Measurements from ENCODE around the gene MAEL. TPM values are rescaled to one million over a fixed set of nuclear protein-coding genes. Genes with fewer than 3 reads are reported as not detected.

Gene MAEL
- total and polyA plus RNA-seq, 2 of the 8 experiments (the other 6 are each of a cell fraction or from before 2014, with no cell fraction given) = 0.03 TPM; not detected in 1

DNA sequence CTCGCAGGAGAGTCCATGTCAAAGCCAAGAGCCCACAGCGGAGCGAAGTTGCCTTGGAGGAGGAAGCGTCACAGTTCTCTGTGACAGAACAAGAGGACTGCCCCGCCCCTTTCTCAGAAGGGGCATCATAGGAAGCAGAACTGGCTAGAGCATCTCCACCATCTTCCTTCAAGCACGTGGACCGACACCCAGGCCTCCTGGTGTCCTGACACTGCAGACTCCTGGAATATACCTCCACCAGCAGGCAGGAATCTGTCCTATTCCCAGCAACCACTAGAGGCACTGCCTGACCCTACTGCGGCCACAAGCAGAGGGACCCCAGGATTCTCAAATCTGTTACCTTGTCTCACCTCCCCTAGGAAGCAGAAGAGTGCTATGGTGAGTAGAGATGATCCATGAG, 63.3 kb downstream of the MAEL start (continued):
- TF ChIP-seq, protein P1, sequence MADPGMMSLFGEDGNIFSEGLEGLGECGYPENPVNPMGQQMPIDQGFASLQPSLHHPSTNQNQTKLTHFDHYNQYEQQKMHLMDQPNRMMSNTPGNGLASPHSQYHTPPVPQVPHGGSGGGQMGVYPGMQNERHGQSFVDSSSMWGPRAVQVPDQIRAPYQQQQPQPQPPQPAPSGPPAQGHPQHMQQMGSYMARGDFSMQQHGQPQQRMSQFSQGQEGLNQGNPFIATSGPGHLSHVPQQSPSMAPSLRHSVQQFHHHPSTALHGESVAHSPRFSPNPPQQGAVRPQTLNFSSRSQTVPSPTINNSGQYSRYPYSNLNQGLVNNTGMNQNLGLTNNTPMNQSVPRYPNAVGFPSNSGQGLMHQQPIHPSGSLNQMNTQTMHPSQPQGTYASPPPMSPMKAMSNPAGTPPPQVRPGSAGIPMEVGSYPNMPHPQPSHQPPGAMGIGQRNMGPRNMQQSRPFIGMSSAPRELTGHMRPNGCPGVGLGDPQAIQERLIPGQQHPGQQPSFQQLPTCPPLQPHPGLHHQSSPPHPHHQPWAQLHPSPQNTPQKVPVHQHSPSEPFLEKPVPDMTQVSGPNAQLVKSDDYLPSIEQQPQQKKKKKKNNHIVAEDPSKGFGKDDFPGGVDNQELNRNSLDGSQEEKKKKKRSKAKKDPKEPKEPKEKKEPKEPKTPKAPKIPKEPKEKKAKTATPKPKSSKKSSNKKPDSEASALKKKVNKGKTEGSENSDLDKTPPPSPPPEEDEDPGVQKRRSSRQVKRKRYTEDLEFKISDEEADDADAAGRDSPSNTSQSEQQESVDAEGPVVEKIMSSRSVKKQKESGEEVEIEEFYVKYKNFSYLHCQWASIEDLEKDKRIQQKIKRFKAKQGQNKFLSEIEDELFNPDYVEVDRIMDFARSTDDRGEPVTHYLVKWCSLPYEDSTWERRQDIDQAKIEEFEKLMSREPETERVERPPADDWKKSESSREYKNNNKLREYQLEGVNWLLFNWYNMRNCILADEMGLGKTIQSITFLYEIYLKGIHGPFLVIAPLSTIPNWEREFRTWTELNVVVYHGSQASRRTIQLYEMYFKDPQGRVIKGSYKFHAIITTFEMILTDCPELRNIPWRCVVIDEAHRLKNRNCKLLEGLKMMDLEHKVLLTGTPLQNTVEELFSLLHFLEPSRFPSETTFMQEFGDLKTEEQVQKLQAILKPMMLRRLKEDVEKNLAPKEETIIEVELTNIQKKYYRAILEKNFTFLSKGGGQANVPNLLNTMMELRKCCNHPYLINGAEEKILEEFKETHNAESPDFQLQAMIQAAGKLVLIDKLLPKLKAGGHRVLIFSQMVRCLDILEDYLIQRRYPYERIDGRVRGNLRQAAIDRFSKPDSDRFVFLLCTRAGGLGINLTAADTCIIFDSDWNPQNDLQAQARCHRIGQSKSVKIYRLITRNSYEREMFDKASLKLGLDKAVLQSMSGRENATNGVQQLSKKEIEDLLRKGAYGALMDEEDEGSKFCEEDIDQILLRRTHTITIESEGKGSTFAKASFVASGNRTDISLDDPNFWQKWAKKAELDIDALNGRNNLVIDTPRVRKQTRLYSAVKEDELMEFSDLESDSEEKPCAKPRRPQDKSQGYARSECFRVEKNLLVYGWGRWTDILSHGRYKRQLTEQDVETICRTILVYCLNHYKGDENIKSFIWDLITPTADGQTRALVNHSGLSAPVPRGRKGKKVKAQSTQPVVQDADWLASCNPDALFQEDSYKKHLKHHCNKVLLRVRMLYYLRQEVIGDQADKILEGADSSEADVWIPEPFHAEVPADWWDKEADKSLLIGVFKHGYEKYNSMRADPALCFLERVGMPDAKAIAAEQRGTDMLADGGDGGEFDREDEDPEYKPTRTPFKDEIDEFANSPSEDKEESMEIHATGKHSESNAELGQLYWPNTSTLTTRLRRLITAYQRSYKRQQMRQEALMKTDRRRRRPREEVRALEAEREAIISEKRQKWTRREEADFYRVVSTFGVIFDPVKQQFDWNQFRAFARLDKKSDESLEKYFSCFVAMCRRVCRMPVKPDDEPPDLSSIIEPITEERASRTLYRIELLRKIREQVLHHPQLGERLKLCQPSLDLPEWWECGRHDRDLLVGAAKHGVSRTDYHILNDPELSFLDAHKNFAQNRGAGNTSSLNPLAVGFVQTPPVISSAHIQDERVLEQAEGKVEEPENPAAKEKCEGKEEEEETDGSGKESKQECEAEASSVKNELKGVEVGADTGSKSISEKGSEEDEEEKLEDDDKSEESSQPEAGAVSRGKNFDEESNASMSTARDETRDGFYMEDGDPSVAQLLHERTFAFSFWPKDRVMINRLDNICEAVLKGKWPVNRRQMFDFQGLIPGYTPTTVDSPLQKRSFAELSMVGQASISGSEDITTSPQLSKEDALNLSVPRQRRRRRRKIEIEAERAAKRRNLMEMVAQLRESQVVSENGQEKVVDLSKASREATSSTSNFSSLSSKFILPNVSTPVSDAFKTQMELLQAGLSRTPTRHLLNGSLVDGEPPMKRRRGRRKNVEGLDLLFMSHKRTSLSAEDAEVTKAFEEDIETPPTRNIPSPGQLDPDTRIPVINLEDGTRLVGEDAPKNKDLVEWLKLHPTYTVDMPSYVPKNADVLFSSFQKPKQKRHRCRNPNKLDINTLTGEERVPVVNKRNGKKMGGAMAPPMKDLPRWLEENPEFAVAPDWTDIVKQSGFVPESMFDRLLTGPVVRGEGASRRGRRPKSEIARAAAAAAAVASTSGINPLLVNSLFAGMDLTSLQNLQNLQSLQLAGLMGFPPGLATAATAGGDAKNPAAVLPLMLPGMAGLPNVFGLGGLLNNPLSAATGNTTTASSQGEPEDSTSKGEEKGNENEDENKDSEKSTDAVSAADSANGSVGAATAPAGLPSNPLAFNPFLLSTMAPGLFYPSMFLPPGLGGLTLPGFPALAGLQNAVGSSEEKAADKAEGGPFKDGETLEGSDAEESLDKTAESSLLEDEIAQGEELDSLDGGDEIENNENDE (IDR thresholded peaks at IDR 0.05; ENCODE audit: insufficient replicate concordance, low read length) = no peak
- TF ChIP-seq, protein P2, sequence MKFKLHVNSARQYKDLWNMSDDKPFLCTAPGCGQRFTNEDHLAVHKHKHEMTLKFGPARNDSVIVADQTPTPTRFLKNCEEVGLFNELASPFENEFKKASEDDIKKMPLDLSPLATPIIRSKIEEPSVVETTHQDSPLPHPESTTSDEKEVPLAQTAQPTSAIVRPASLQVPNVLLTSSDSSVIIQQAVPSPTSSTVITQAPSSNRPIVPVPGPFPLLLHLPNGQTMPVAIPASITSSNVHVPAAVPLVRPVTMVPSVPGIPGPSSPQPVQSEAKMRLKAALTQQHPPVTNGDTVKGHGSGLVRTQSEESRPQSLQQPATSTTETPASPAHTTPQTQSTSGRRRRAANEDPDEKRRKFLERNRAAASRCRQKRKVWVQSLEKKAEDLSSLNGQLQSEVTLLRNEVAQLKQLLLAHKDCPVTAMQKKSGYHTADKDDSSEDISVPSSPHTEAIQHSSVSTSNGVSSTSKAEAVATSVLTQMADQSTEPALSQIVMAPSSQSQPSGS (IDR thresholded peaks at IDR 0.05; ENCODE audit: low read length) = no peak
- TF ChIP-seq KDM5A (IDR thresholded peaks at IDR 0.05; ENCODE audit: low read length) = no peak
- no peak for TF ChIP-seq ZNF274 (IDR thresholded peaks at IDR 0.05; ENCODE audit: borderline replicate concordance, extremely low read depth, low read length)
- TF ChIP-seq CHD2 (IDR thresholded peaks at IDR 0.05; ENCODE audit: low read length) = 0 out of 2 replicates have a peak, but pooled peaks have one; percentile 12
- no peak for TF ChIP-seq HDAC2 (IDR thresholded peaks at IDR 0.05; ENCODE audit: borderline replicate concordance in 1 of 2, low read depth in 2 of 2, low read length in 2 of 2)
- TF ChIP-seq BRCA1 (IDR thresholded peaks at IDR 0.05; ENCODE audit: low read depth, low read length) = no peak
- peak; percentile 62 to 73 for TF ChIP-seq RAD21 (IDR thresholded peaks at IDR 0.05 in 1 of 2, conservative IDR thresholded peaks at IDR 0.05 in 1 of 2; ENCODE audit: low read depth in 2 of 2, low read length in 2 of 2)
- TF ChIP-seq CHD1 (IDR thresholded peaks at IDR 0.05; ENCODE audit: low read depth, low read length) = no peak

Data from H1 (cell line).